HL-60 (cell line): ENCODE measurements around the gene PCP4.
A peak's percentile ranks its signal among the peaks of the same experiment; 100 is the strongest.

Source experiments
- DNase-seq, 2 experiments: peaks; one replicate each; pipeline ENCODE4 v3.0.0-alpha.2; 2010 to 2020; ENCODE audit warnings: low read depth in 1 of 2, low spot score in 1 of 2
- H3K27ac ChIP-seq: fragments of 250-450 bp; sonication (Bioruptor Pico); replicated peaks from 2 replicates; pipeline ENCODE4 v1.5.1; 2020; ENCODE audit warnings: mild to moderate bottlenecking, moderate library complexity
- H3K27me3 ChIP-seq: fragments of 250-450 bp; sonication (Bioruptor Pico); 2 replicates; pipeline ENCODE4 v1.5.1; 2021; ENCODE audit warnings: mild to moderate bottlenecking, moderate library complexity; ENCODE audit not compliant: insufficient read depth, poor library complexity, severe bottlenecking
- H3K4me3 ChIP-seq: replicated peaks from 2 replicates; pipeline ENCODE4 v1.5.1; 2011; ENCODE audit warnings: mild to moderate bottlenecking, control low read depth, low read length; ENCODE audit not compliant: insufficient read depth
- GABPA ChIP-seq: IDR thresholded peaks from 2 replicates; pipeline ENCODE4 v1.6.1; 2012; ENCODE audit warnings: low read depth
- POLR2AphosphoS5 ChIP-seq: IDR thresholded peaks from 2 replicates; pipeline ENCODE4 v1.6.1; 2012; ENCODE audit warnings: low read depth
- SPI1 ChIP-seq: IDR thresholded peaks from 2 replicates; pipeline ENCODE4 v1.6.1; 2012; ENCODE audit warnings: low read depth, mild to moderate bottlenecking, borderline replicate concordance
- TF ChIP-seq, protein P1 (sequence below): IDR thresholded peaks from 2 replicates; pipeline ENCODE4 v1.6.1; 2012; ENCODE audit warnings: low read depth; ENCODE audit not compliant: insufficient replicate concordance
- TF ChIP-seq, protein P2 (sequence below): IDR thresholded peaks from one replicate; pipeline ENCODE4 v1.5.1; 2011; ENCODE audit warnings: low read length, control low read depth, inconsistent platforms; ENCODE audit not compliant: insufficient read depth

PCP4 gene

DNA sequence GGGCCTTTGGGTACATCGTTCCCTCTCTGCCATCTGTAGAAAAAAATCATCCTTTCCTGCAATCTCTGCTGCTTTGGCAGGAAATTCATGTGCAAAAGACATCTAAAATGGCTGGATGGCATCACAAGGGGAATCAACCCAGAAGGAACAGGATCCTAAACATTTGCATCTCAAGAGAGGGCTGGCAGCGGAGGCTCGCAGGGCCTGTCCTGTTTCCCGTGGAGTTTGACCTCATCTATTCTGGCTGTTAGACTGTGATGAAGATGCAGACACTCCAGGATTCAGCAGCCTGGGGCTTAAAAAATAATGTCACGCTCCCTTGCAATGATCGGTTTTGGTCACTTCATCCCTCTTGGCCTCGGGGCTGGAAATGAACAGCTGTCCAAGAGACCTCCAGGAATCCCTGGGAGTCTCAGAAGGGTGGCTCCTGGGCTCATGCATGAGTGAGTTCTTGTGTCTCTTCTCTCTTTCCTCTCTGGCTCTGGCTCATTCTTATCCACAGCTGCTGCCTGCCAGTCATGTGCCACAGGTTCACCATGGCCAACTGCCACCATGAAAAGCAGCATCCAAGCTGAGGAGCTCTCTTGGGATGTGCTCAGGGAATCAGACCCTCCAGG lies 16.1 kb upstream of the PCP4 start:
- Histone ChIP-seq H3K27ac (no peak overlapping the region), H3K4me3 (no peak overlapping the region), H3K27me3 (no peaks in the 10 kb centered on the region)
- no peak for DNase-seq
- TF ChIP-seq GABPA (no peak), POLR2AphosphoS5 (no peak), SPI1 (no peak)
- TF ChIP-seq, protein P1, sequence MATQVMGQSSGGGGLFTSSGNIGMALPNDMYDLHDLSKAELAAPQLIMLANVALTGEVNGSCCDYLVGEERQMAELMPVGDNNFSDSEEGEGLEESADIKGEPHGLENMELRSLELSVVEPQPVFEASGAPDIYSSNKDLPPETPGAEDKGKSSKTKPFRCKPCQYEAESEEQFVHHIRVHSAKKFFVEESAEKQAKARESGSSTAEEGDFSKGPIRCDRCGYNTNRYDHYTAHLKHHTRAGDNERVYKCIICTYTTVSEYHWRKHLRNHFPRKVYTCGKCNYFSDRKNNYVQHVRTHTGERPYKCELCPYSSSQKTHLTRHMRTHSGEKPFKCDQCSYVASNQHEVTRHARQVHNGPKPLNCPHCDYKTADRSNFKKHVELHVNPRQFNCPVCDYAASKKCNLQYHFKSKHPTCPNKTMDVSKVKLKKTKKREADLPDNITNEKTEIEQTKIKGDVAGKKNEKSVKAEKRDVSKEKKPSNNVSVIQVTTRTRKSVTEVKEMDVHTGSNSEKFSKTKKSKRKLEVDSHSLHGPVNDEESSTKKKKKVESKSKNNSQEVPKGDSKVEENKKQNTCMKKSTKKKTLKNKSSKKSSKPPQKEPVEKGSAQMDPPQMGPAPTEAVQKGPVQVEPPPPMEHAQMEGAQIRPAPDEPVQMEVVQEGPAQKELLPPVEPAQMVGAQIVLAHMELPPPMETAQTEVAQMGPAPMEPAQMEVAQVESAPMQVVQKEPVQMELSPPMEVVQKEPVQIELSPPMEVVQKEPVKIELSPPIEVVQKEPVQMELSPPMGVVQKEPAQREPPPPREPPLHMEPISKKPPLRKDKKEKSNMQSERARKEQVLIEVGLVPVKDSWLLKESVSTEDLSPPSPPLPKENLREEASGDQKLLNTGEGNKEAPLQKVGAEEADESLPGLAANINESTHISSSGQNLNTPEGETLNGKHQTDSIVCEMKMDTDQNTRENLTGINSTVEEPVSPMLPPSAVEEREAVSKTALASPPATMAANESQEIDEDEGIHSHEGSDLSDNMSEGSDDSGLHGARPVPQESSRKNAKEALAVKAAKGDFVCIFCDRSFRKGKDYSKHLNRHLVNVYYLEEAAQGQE: no peak
- TF ChIP-seq, protein P2, sequence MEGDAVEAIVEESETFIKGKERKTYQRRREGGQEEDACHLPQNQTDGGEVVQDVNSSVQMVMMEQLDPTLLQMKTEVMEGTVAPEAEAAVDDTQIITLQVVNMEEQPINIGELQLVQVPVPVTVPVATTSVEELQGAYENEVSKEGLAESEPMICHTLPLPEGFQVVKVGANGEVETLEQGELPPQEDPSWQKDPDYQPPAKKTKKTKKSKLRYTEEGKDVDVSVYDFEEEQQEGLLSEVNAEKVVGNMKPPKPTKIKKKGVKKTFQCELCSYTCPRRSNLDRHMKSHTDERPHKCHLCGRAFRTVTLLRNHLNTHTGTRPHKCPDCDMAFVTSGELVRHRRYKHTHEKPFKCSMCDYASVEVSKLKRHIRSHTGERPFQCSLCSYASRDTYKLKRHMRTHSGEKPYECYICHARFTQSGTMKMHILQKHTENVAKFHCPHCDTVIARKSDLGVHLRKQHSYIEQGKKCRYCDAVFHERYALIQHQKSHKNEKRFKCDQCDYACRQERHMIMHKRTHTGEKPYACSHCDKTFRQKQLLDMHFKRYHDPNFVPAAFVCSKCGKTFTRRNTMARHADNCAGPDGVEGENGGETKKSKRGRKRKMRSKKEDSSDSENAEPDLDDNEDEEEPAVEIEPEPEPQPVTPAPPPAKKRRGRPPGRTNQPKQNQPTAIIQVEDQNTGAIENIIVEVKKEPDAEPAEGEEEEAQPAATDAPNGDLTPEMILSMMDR: no peak

DNA sequence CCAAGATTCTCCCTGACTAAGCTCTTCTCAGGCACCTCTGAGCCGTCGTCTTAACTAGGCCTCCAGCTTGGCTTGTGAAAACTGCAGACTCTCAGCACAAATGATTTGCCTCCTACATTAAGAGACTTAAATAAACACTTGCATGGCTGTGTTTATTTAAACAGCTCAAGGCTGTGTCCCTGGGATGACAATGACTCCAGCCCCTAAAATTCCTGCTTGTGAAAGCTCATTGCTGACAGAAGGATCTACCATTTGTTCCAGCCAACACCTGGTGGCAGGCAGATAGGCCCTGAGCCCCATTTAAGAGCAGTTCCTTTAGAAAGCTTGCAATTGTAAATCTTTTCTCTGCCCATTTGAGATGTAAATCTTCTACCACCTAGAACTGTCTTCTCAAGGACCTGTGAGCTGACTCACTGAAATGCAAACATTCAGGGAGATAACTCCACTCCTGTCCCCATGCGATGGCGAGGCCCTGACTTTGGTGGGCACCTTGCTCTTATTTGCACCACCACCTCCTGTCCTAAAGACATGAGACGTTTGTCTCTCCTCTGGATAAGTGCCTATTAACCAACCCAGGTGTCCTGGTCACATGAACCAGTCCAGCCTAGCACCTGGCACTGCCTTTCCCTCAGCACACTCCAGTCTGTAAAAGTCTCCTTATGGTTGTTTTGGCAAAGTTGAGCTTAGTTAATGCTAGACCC lies 15.1 kb upstream of the PCP4 start:
- no peak for TF ChIP-seq POLR2AphosphoS5
- TF ChIP-seq, protein P1: no peak
- Histone ChIP-seq H3K27ac (no peak overlapping the region), H3K4me3 (no peak overlapping the region), H3K27me3 (no peaks in the 10 kb centered on the region)
- DNase-seq: no peak

DNA sequence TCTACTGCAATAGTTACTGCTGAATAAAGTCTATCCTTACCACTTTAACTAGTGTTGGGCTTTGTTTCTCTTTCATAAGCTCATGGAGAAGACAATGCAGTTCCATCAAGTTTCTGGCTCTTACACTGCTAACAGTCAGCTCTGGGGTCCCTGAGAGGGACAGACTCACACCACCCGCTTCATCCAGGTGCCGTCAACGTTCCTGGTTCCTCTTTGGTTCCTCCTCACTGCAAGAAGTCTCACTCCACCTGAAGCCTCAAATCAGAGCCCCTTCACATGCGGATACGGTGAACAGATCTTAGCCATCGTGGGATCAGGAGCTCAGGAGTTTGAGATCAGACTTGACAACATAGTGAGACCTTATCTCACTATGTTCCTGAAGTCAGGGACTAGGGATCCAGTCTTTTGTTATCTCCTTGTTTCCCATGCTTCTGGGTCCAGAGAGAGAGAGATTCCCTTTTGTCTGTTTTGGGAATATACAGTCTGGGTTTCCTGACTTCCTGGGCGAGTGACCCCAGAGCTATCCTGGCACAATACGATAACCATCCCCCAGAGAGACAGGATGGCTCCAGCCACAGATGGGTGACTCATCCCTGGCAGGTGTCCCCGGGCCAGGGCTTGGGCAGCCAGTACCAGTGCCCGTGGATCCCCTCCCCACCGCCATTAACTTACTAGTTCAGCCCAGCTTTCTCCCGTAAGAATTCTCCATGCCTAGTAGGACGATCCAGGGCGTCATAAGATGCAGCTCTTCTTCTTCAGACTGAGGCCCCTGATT lies 14.3 kb upstream of the PCP4 start:
- no peaks in the 10 kb centered on the region for H3K27me3 ChIP-seq
- no peak for DNase-seq
- no peak overlapping the region for H3K4me3 ChIP-seq
- no peak overlapping the region for H3K27ac ChIP-seq
- TF ChIP-seq, protein P1: no peak

DNA sequence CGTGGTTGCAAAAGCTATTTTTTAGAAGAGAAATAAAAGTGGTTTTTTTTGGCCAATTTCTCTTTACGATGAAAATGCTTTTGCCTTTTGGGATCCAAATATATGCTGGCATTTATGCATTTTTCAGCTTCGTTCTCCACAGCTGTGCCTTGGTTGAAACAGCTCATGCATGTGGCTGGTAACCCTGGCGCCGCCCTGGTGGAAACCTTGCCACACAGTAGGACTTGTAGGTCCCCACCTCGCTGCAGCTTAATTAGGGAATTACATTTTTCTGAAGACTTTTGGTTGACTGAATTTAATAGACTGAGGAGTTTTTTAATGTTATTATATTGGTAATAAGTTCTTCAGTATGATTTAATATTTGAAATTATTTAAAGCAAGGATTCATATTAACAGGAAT lies 12.7 kb upstream of the PCP4 start:
- TF ChIP-seq POLR2AphosphoS5 (no peak), GABPA (no peak)
- no peak overlapping the region for H3K4me3 ChIP-seq
- no peak overlapping the region for H3K27ac ChIP-seq
- DNase-seq: peak in 1 of 2 experiments; percentile 4
- H3K27me3 ChIP-seq: no peaks in the 10 kb centered on the region
